Osteocyte (in vitro differentiated cells): ENCODE data around the gene RSBN1L. TPM values are rescaled to one million over a fixed set of nuclear protein-coding genes. Genes with fewer than 3 reads are reported as not detected.

ENCODE experiments used
- DNase-seq: peaks from one replicate; pipeline ENCODE4 v3.0.0; 2021; ENCODE audit warnings: mixed read lengths; ENCODE audit not compliant: unreplicated experiment; ENCODE audit errors: extremely low spot score
- H3K27ac Mint-ChIP-seq: one replicate; pipeline ENCODE4 v1.8.0; 2021; ENCODE audit warnings: mild to moderate bottlenecking, mixed read lengths; ENCODE audit not compliant: unreplicated experiment
- H3K27me3 Mint-ChIP-seq: one replicate; pipeline ENCODE4 v1.8.0; 2021; ENCODE audit warnings: mixed read lengths; ENCODE audit not compliant: unreplicated experiment
- H3K36me3 Mint-ChIP-seq: one replicate; pipeline ENCODE4 v1.8.0; 2021; ENCODE audit warnings: mixed read lengths; ENCODE audit not compliant: unreplicated experiment
- H3K4me1 Mint-ChIP-seq: one replicate; pipeline ENCODE4 v1.8.0; 2021; ENCODE audit warnings: mixed read lengths; ENCODE audit not compliant: unreplicated experiment
- H3K4me3 Mint-ChIP-seq: one replicate; pipeline ENCODE4 v1.8.0; 2021; ENCODE audit warnings: mild to moderate bottlenecking, moderate library complexity, mixed read lengths; ENCODE audit not compliant: unreplicated experiment
- H3K9me3 Mint-ChIP-seq: one replicate; pipeline ENCODE4 v1.8.0; 2021; ENCODE audit warnings: mixed read lengths; ENCODE audit not compliant: unreplicated experiment
- total RNA-seq: library from RNA; stranded (reverse); gene quantifications from 2 replicates; pipeline ENCODE4 v1.2.1, GENCODE V29; 2021
- TF ChIP-seq, protein P1 (sequence below): fragments of 200-600 bp; sonication (generic); IDR thresholded peaks from 2 replicates; pipeline ENCODE4 v1.5.0; 2021; ENCODE audit warnings: antibody characterized with exemption, mild to moderate bottlenecking, moderate library complexity

RSBN1L gene
- total RNA-seq, 1 donor from 2014 or later: 13.0 TPM

GRCh38 chr7:77823787-77824186 lies 127.5 kb downstream of the RSBN1L start:
- Mint-ChIP-seq H3K4me1 (peaks cover 1% of the 10 kb centered on the region), H3K27me3 (no peaks in the 10 kb centered on the region), H3K27ac (no peak overlapping the region), H3K9me3 (peaks cover 39% of the 10 kb centered on the region), H3K36me3 (peaks cover 31% of the 10 kb centered on the region), H3K4me3 (no peak overlapping the region)
- no peak for DNase-seq
- TF ChIP-seq, protein P1, sequence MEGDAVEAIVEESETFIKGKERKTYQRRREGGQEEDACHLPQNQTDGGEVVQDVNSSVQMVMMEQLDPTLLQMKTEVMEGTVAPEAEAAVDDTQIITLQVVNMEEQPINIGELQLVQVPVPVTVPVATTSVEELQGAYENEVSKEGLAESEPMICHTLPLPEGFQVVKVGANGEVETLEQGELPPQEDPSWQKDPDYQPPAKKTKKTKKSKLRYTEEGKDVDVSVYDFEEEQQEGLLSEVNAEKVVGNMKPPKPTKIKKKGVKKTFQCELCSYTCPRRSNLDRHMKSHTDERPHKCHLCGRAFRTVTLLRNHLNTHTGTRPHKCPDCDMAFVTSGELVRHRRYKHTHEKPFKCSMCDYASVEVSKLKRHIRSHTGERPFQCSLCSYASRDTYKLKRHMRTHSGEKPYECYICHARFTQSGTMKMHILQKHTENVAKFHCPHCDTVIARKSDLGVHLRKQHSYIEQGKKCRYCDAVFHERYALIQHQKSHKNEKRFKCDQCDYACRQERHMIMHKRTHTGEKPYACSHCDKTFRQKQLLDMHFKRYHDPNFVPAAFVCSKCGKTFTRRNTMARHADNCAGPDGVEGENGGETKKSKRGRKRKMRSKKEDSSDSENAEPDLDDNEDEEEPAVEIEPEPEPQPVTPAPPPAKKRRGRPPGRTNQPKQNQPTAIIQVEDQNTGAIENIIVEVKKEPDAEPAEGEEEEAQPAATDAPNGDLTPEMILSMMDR: no peak

- H3K27me3 Mint-ChIP-seq: no peaks in the 10 kb centered on the region
- H3K9me3 Mint-ChIP-seq: peaks cover 33% of the 10 kb centered on the region
- H3K4me3 Mint-ChIP-seq: no peak overlapping the region
- H3K27ac Mint-ChIP-seq: no peak overlapping the region
- DNase-seq: no peak
- peaks cover 26% of the 10 kb centered on the region for H3K36me3 Mint-ChIP-seq
- TF ChIP-seq, protein P1: no peak
- peaks cover 1% of the 10 kb centered on the region for H3K4me1 Mint-ChIP-seq
These were observed 128.4 kb downstream of the RSBN1L start for GRCh38 chr7:77824636-77825035.

GRCh38 chr7:77825131-77825530 lies 128.9 kb downstream of the RSBN1L start:
- DNase-seq: no peak
- H3K4me1 Mint-ChIP-seq: peaks cover 1% of the 10 kb centered on the region
- H3K27me3 Mint-ChIP-seq: no peaks in the 10 kb centered on the region
- H3K4me3 Mint-ChIP-seq: no peak overlapping the region
- peaks cover 32% of the 10 kb centered on the region for H3K9me3 Mint-ChIP-seq
- H3K36me3 Mint-ChIP-seq: peaks cover 21% of the 10 kb centered on the region
- TF ChIP-seq, protein P1: no peak
- no peak overlapping the region for H3K27ac Mint-ChIP-seq

GRCh38 chr7:77826300-77826699 lies 130.0 kb downstream of the RSBN1L start:
- DNase-seq: no peak
- no peaks in the 10 kb centered on the region for H3K27me3 Mint-ChIP-seq
- no peak overlapping the region for H3K4me3 Mint-ChIP-seq
- H3K36me3 Mint-ChIP-seq: peaks cover 12% of the 10 kb centered on the region
- TF ChIP-seq, protein P1: no peak
- H3K27ac Mint-ChIP-seq: no peak overlapping the region
- peaks cover 1% of the 10 kb centered on the region for H3K4me1 Mint-ChIP-seq
- peaks cover 25% of the 10 kb centered on the region for H3K9me3 Mint-ChIP-seq

- Mint-ChIP-seq H3K36me3 (peaks cover 7% of the 10 kb centered on the region), H3K9me3 (peaks cover 20% of the 10 kb centered on the region), H3K4me3 (no peak overlapping the region), H3K27me3 (no peaks in the 10 kb centered on the region), H3K4me1 (peaks cover 3% of the 10 kb centered on the region), H3K27ac (no peak overlapping the region)
- no peak for DNase-seq
- TF ChIP-seq, protein P1: no peak
These were observed 131.7 kb downstream of the RSBN1L start for GRCh38 chr7:77827999-77828398.
